ENCODE data around the gene TXNDC8. TPM values are rescaled to one million over a fixed set of nuclear protein-coding genes. Genes with fewer than 3 reads are reported as not detected.
A peak's percentile ranks its signal among the peaks of the same experiment; 100 is the strongest.

Gene TXNDC8
- polyA plus RNA-seq, 1 experiment = not detected

DNA sequence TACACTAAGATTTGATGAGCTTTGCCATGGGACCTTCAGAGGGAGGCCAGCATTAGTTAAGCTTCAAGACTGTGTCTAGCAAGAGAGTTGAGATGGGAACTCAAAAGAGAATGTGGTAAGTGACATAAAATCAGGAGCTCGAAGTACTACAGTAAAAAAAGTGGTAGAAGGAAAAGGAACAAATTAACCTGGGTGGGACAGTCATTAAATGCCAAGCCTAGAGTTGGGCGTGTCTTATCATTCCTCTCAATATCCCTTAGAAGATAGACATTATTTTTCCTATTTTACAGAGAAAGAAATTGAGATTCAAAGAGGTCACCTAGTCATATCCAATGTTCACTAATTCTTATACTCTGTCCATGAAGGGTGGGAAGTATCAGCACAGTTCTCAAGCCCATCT lies 78.1 kb downstream of the TXNDC8 start:
- H3K4me3 ChIP-seq (ENCODE audit: low read depth, low read length) = no peak overlapping the region
- POLR2A ChIA-PET = no interaction called here
- no peaks in the 10 kb centered on the region for H3K27me3 ChIP-seq (ENCODE audit: control insufficient read depth, insufficient read depth, low read length)
- TF ChIP-seq, protein P1, sequence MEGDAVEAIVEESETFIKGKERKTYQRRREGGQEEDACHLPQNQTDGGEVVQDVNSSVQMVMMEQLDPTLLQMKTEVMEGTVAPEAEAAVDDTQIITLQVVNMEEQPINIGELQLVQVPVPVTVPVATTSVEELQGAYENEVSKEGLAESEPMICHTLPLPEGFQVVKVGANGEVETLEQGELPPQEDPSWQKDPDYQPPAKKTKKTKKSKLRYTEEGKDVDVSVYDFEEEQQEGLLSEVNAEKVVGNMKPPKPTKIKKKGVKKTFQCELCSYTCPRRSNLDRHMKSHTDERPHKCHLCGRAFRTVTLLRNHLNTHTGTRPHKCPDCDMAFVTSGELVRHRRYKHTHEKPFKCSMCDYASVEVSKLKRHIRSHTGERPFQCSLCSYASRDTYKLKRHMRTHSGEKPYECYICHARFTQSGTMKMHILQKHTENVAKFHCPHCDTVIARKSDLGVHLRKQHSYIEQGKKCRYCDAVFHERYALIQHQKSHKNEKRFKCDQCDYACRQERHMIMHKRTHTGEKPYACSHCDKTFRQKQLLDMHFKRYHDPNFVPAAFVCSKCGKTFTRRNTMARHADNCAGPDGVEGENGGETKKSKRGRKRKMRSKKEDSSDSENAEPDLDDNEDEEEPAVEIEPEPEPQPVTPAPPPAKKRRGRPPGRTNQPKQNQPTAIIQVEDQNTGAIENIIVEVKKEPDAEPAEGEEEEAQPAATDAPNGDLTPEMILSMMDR (IDR thresholded peaks at IDR 0.05; ENCODE audit: low read depth, low read length) = no peak
- no peak for DNase-seq (ENCODE audit: low read depth, low spot score)
- CTCF ChIA-PET = no interaction called here
- no peak overlapping the region for H3K27ac ChIP-seq (ENCODE audit: low read depth, low read length)
- no peaks in the 10 kb centered on the region; the same call in 1 of the 2 replicates for H3K9me3 ChIP-seq (ENCODE audit: control insufficient read depth, insufficient read depth, low read length)

DNA sequence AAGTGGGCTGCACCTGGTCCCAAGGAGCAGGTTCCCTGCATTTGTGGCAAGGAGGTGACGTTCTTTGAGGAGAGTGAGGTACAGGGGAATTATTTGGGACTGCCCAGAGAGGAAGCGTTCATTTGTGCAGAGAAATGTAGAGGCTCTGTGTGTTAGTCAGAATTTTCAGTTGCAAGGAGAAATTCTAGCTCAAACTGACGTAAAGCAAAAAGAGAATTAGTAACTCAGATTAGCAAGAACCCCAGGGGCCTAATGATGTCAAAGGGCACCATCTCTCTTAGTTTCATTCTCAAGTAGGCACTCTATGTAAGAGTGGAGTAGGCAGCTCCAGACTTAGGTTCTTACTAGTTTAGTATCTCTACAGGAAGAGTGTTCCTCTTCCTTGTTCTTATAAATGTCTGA lies 79.0 kb downstream of the TXNDC8 start:
- ChIA-PET CTCF (no interaction called here), POLR2A (no interaction called here)
- H3K9me3 ChIP-seq (ENCODE audit: control insufficient read depth, insufficient read depth, low read length) = no peaks in the 10 kb centered on the region; the same call in 1 of the 2 replicates
- no peaks in the 10 kb centered on the region for H3K27me3 ChIP-seq (ENCODE audit: control insufficient read depth, insufficient read depth, low read length)
- no peak for DNase-seq (ENCODE audit: low read depth, low spot score)
- H3K27ac ChIP-seq (ENCODE audit: low read depth, low read length) = no peak overlapping the region
- H3K4me3 ChIP-seq (ENCODE audit: low read depth, low read length) = no peak overlapping the region
- TF ChIP-seq, protein P1 (IDR thresholded peaks at IDR 0.05; ENCODE audit: low read depth, low read length) = no peak

DNA sequence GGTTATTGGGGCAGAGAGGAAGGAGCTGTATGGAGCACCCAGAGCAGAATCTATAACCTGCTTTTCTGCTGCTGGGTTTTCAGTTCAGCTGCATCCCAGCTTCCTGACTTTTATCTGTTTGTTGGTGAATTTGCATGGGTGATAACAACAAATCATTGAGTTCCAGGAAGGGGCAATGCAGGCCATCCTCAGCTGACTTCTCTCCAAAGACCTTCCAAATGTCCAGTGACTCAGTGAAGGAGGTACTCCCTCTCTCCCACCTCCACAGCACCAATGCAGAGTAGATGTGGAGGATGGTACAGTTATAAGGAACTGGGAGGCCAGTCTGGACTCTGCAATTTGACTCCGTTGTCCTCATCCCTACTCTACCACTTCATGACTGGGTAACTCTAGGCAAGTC lies 79.7 kb downstream of the TXNDC8 start:
- Histone ChIP-seq H3K27me3 (ENCODE audit: control insufficient read depth, insufficient read depth, low read length) (no peaks in the 10 kb centered on the region), H3K4me3 (ENCODE audit: low read depth, low read length) (peak overlapping the region; percentile 94), H3K9me3 (ENCODE audit: control insufficient read depth, insufficient read depth, low read length) (no peaks in the 10 kb centered on the region; the same call in 1 of the 2 replicates), H3K27ac (ENCODE audit: low read depth, low read length) (peak overlapping the region; percentile 97)
- TF ChIP-seq, protein P1 (IDR thresholded peaks at IDR 0.05; ENCODE audit: low read depth, low read length) = no peak
- ChIA-PET POLR2A (interaction anchor here (0.6 to 2.1 kb wide), 3 partner anchors 93 to 183 kb away, joined by 3 to 35 read pairs (median 9); no protein-coding TSS in a partner anchor), CTCF (no interaction called here)
- no peak for DNase-seq (ENCODE audit: low read depth, low spot score)

DNA sequence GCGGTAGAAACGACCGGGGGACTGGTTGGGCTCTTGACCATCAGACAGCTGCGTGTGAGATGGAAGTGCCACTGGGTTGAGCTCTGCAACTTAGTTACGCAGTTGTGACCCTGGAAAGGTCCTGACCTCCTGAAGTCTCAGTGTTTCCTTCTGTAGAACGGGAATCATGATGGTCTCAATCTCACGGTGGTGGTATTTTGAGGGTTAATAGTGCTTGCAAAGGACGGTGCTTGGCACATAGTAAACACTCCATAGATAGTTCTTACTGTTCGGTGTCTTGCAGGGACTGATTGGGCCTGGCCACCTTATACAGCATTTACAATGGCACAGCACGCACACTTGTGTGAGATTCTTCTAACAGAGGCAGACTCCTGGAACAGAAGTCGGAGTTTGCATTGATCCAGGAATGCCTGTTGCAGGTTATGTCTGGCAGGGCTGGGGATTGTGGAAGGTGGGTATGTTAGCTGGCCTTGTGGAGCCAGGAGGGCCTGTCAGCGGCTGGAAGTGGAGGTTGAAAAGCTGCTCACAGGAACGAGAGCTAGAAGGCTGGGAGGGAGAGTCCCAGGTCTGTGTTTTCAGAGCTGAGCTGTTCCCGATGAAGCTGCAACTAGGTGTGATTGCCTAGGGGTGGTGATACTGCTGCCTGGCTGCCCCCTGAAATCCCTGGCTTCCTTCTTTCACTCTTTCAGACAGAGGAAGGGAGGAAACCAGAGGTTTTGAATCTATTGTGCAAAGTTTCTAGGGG lies 80.4 kb downstream of the TXNDC8 start:
- ChIA-PET POLR2A (interaction anchor here (0.7 to 2.1 kb wide), 19 partner anchors 10 to 544 kb away, joined by 3 to 35 read pairs (median 4); partner anchors contain the start of gene SVEP1), CTCF (interaction anchor here (0.6 to 1.2 kb wide), 2 partner anchors 83 to 367 kb away, joined by 5 to 11 read pairs; no protein-coding TSS in a partner anchor)
- H3K9me3 ChIP-seq (ENCODE audit: control insufficient read depth, insufficient read depth, low read length) = no peaks in the 10 kb centered on the region; the same call in 1 of the 2 replicates

More for the DNA sequence above, 80.4 kb downstream of the TXNDC8 start:
- Histone ChIP-seq H3K27me3 (ENCODE audit: control insufficient read depth, insufficient read depth, low read length) (no peaks in the 10 kb centered on the region), H3K4me3 (ENCODE audit: low read depth, low read length) (peak overlapping the region; percentile 94), H3K27ac (ENCODE audit: low read depth, low read length) (peak overlapping the region; percentile 97)
- DNase-seq (ENCODE audit: low read depth, low spot score) = no peak
- TF ChIP-seq, protein P1 (IDR thresholded peaks at IDR 0.05; ENCODE audit: low read depth, low read length) = no peak

Measured in AG04450 (cell line).